ENCODE measurements around the gene UTS2B. TPM values are rescaled to one million over a fixed set of nuclear protein-coding genes. Genes with fewer than 3 reads are reported as not detected.

Gene UTS2B
- total RNA-seq, 1 donor from 2014 or later: not detected

DNA sequence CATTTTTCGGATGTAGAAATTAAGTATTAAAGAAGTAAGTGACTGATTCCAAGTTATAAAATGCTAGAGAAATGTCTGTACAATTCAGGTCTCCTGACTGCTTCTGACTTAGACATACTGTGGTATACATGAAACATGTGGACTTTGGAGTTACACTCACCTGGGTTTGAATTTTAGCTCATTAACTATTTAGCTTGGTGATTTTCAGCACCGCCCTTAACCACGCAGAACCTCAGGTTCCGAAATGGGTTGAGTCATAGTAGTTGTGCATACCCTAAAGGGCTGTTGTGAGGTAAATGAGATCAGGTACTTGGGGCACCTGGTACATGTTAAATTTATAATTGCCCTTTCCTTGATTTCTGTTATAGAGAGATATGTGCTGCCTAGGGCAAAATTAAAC lies 32.9 kb upstream of the UTS2B start:
- Histone ChIP-seq H3K4me3 (ENCODE audit: low read depth, low read length) (no peak overlapping the region), H3K27me3 (ENCODE audit: control insufficient read depth, insufficient read depth, low read length) (no peaks in the 10 kb centered on the region), H3K36me3 (ENCODE audit: control insufficient read depth, insufficient read depth, low read length) (peaks cover 3% of the 10 kb centered on the region)
- no peak for TF ChIP-seq CTCF (IDR thresholded peaks at IDR 0.05; ENCODE audit: insufficient read depth, low read length, severe bottlenecking)
- DNase-seq (ENCODE audit: low read depth) (peak; percentile 51), FAIRE-seq (no peak)

DNA sequence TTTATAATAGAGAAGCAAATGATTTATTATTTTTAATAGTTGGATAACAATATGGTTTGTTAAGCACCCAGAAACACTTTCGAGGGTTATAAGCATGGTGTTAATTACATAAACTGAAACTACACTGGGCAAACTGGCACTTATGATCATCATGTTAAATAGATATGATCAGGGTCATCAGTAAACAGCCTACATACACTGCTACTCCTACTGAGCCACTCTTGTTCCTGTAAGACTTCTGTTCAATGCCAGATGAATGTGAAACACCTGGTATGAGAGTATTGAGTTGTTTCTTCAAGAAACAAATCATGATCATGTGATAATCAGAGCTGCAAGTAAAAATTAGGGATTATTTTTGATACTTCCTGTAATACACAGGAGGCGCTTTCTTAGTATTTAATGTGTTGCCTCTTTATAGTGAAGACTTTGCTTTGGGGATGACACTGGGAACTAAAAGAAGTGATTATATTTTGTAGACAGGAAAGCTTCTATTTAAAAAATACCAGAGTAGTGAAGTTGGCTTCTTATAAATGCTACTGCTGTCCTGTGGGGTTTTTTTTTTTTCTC lies 32.3 kb upstream of the UTS2B start:
- H3K4me3 ChIP-seq (ENCODE audit: low read depth, low read length): no peak overlapping the region
- TF ChIP-seq CTCF (IDR thresholded peaks at IDR 0.05; ENCODE audit: insufficient read depth, low read length, severe bottlenecking): no peak
- no peak for DNase-seq (ENCODE audit: low read depth)
- peaks cover 3% of the 10 kb centered on the region for H3K36me3 ChIP-seq (ENCODE audit: control insufficient read depth, insufficient read depth, low read length)
- no peak for FAIRE-seq
- no peaks in the 10 kb centered on the region for H3K27me3 ChIP-seq (ENCODE audit: control insufficient read depth, insufficient read depth, low read length)

- FAIRE-seq: no peak
Measured at GRCh38 chr3:191362037-191362436, 31.7 kb upstream of the UTS2B start.

GRCh38 chr3:191361456-191361855 lies 31.1 kb upstream of the UTS2B start:
- no peak overlapping the region for H3K4me3 ChIP-seq (ENCODE audit: low read depth, low read length)
- H3K27me3 ChIP-seq (ENCODE audit: control insufficient read depth, insufficient read depth, low read length): no peaks in the 10 kb centered on the region
- FAIRE-seq (peak; percentile 40), DNase-seq (ENCODE audit: low read depth) (no peak)
- TF ChIP-seq CTCF (IDR thresholded peaks at IDR 0.05; ENCODE audit: insufficient read depth, low read length, severe bottlenecking): no peak
- peaks cover 3% of the 10 kb centered on the region for H3K36me3 ChIP-seq (ENCODE audit: control insufficient read depth, insufficient read depth, low read length)

More at GRCh38 chr3:191362037-191362436, 31.7 kb upstream of the UTS2B start:
- TF ChIP-seq CTCF (IDR thresholded peaks at IDR 0.05; ENCODE audit: insufficient read depth, low read length, severe bottlenecking): no peak
- H3K4me3 ChIP-seq (ENCODE audit: low read depth, low read length): no peak overlapping the region
- H3K27me3 ChIP-seq (ENCODE audit: control insufficient read depth, insufficient read depth, low read length): no peaks in the 10 kb centered on the region
- DNase-seq (ENCODE audit: low read depth): no peak
- peaks cover 3% of the 10 kb centered on the region for H3K36me3 ChIP-seq (ENCODE audit: control insufficient read depth, insufficient read depth, low read length)

GRCh38 chr3:191360620-191361019 lies 30.3 kb upstream of the UTS2B start:
- peak; percentile 50 for FAIRE-seq
- peak; percentile 87 for DNase-seq (ENCODE audit: low read depth)
- Histone ChIP-seq H3K36me3 (ENCODE audit: control insufficient read depth, insufficient read depth, low read length) (peaks cover 3% of the 10 kb centered on the region), H3K4me3 (ENCODE audit: low read depth, low read length) (no peak overlapping the region), H3K27me3 (ENCODE audit: control insufficient read depth, insufficient read depth, low read length) (no peaks in the 10 kb centered on the region)
- TF ChIP-seq CTCF (IDR thresholded peaks at IDR 0.05; ENCODE audit: insufficient read depth, low read length, severe bottlenecking): no peak

DNA sequence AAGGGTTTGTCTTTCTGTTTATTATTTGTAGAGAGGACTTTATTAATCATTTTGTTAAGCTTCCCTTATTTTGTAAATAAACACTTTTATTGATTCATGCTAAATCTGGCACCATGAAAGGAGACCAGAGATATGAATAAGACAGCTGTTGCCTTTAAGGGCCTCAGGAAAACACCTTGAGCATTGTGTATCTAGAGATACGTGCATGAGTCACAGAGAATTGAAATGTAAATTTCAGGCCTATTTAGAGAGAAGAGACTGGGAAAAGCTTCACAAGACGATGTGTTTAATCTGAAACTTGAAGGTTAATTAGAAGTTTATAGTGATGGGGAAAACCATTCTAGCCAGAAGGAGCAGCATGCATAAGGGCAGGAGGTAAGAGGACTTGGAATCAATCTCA lies 28.6 kb upstream of the UTS2B start:
- DNase-seq (ENCODE audit: low read depth) (peak; percentile 72), FAIRE-seq (no peak)
- H3K36me3 ChIP-seq (ENCODE audit: control insufficient read depth, insufficient read depth, low read length): peaks cover 1% of the 10 kb centered on the region
- H3K4me3 ChIP-seq (ENCODE audit: low read depth, low read length): no peak overlapping the region
- no peaks in the 10 kb centered on the region for H3K27me3 ChIP-seq (ENCODE audit: control insufficient read depth, insufficient read depth, low read length)
- TF ChIP-seq CTCF (IDR thresholded peaks at IDR 0.05; ENCODE audit: insufficient read depth, low read length, severe bottlenecking): no peak

Data from bronchial epithelial cell (primary cell).